ENCODE data around the gene NCBP3.

Gene NCBP3

GRCh38 chr17:3879591-3880417 is 33.8 kb upstream of the NCBP3 start:
- H3K4me3 ChIP-seq (ENCODE audit: low read depth, low read length): no peak overlapping the region
- no peak overlapping the region for H3K27ac ChIP-seq (ENCODE audit: low read depth, low read length)
- H3K4me1 ChIP-seq (ENCODE audit: control insufficient read depth, insufficient read depth, low read length): no peaks in the 10 kb centered on the region
- H3K9ac ChIP-seq (ENCODE audit: low read depth, low read length): no peak overlapping the region
- H3K9me3 ChIP-seq (ENCODE audit: control insufficient read depth, insufficient read depth, low read length): no peaks in the 10 kb centered on the region
- H3K27me3 ChIP-seq (ENCODE audit: control insufficient read depth, insufficient read depth, low read length): no peaks in the 10 kb centered on the region
- peaks cover 39% of the 10 kb centered on the region for H3K36me3 ChIP-seq (ENCODE audit: control insufficient read depth, insufficient read depth, low read length)

- peaks cover 34% of the 10 kb centered on the region for H3K36me3 ChIP-seq (ENCODE audit: control insufficient read depth, insufficient read depth, low read length)
- H3K27ac ChIP-seq (ENCODE audit: low read depth, low read length): no peak overlapping the region
Observed at GRCh38 chr17:3879186-3879585, 33.1 kb upstream of the NCBP3 start.

GRCh38 chr17:3877220-3877619 is 31.2 kb upstream of the NCBP3 start:
- Histone ChIP-seq H3K9ac (ENCODE audit: low read depth, low read length) (no peak overlapping the region), H3K27ac (ENCODE audit: low read depth, low read length) (no peak overlapping the region), H3K4me3 (ENCODE audit: low read depth, low read length) (no peak overlapping the region), H3K27me3 (ENCODE audit: control insufficient read depth, insufficient read depth, low read length) (no peaks in the 10 kb centered on the region), H3K4me1 (ENCODE audit: control insufficient read depth, insufficient read depth, low read length) (no peaks in the 10 kb centered on the region), H3K9me3 (ENCODE audit: control insufficient read depth, insufficient read depth, low read length) (no peaks in the 10 kb centered on the region), H3K36me3 (ENCODE audit: control insufficient read depth, insufficient read depth, low read length) (peaks cover 36% of the 10 kb centered on the region)

More at GRCh38 chr17:3879186-3879585, 33.1 kb upstream of the NCBP3 start:
- Histone ChIP-seq H3K9me3 (ENCODE audit: control insufficient read depth, insufficient read depth, low read length) (no peaks in the 10 kb centered on the region), H3K27me3 (ENCODE audit: control insufficient read depth, insufficient read depth, low read length) (no peaks in the 10 kb centered on the region), H3K9ac (ENCODE audit: low read depth, low read length) (no peak overlapping the region), H3K4me3 (ENCODE audit: low read depth, low read length) (no peak overlapping the region), H3K4me1 (ENCODE audit: control insufficient read depth, insufficient read depth, low read length) (no peaks in the 10 kb centered on the region)

- Histone ChIP-seq H3K27ac (ENCODE audit: low read depth, low read length) (no peak overlapping the region), H3K9ac (ENCODE audit: low read depth, low read length) (no peak overlapping the region), H3K36me3 (ENCODE audit: control insufficient read depth, insufficient read depth, low read length) (peaks cover 41% of the 10 kb centered on the region), H3K27me3 (ENCODE audit: control insufficient read depth, insufficient read depth, low read length) (no peaks in the 10 kb centered on the region), H3K4me3 (ENCODE audit: low read depth, low read length) (no peak overlapping the region), H3K9me3 (ENCODE audit: control insufficient read depth, insufficient read depth, low read length) (no peaks in the 10 kb centered on the region), H3K4me1 (ENCODE audit: control insufficient read depth, insufficient read depth, low read length) (no peaks in the 10 kb centered on the region)
Observed at GRCh38 chr17:3875317-3875716, 29.3 kb upstream of the NCBP3 start.

GRCh38 chr17:3873862-3874261 is 27.8 kb upstream of the NCBP3 start:
- Histone ChIP-seq H3K4me3 (ENCODE audit: low read depth, low read length) (no peak overlapping the region), H3K36me3 (ENCODE audit: control insufficient read depth, insufficient read depth, low read length) (peaks cover 41% of the 10 kb centered on the region), H3K27ac (ENCODE audit: low read depth, low read length) (no peak overlapping the region), H3K4me1 (ENCODE audit: control insufficient read depth, insufficient read depth, low read length) (no peaks in the 10 kb centered on the region), H3K9me3 (ENCODE audit: control insufficient read depth, insufficient read depth, low read length) (no peaks in the 10 kb centered on the region), H3K9ac (ENCODE audit: low read depth, low read length) (no peak overlapping the region), H3K27me3 (ENCODE audit: control insufficient read depth, insufficient read depth, low read length) (no peaks in the 10 kb centered on the region)

GRCh38 chr17:3870871-3871306 is 24.8 kb upstream of the NCBP3 start:
- Histone ChIP-seq H3K4me1 (ENCODE audit: control insufficient read depth, insufficient read depth, low read length) (no peaks in the 10 kb centered on the region), H3K27ac (ENCODE audit: low read depth, low read length) (no peak overlapping the region), H3K9ac (ENCODE audit: low read depth, low read length) (no peak overlapping the region), H3K9me3 (ENCODE audit: control insufficient read depth, insufficient read depth, low read length) (no peaks in the 10 kb centered on the region), H3K4me3 (ENCODE audit: low read depth, low read length) (no peak overlapping the region), H3K27me3 (ENCODE audit: control insufficient read depth, insufficient read depth, low read length) (no peaks in the 10 kb centered on the region), H3K36me3 (ENCODE audit: control insufficient read depth, insufficient read depth, low read length) (peaks cover 29% of the 10 kb centered on the region)

- H3K27ac ChIP-seq (ENCODE audit: low read depth, low read length): no peak overlapping the region
- H3K4me3 ChIP-seq (ENCODE audit: low read depth, low read length): no peak overlapping the region
- peaks cover 9% of the 10 kb centered on the region for H3K36me3 ChIP-seq (ENCODE audit: control insufficient read depth, insufficient read depth, low read length)
- no peaks in the 10 kb centered on the region for H3K9me3 ChIP-seq (ENCODE audit: control insufficient read depth, insufficient read depth, low read length)
- no peaks in the 10 kb centered on the region for H3K27me3 ChIP-seq (ENCODE audit: control insufficient read depth, insufficient read depth, low read length)
- H3K9ac ChIP-seq (ENCODE audit: low read depth, low read length): no peak overlapping the region
- no peaks in the 10 kb centered on the region for H3K4me1 ChIP-seq (ENCODE audit: control insufficient read depth, insufficient read depth, low read length)
Observed at GRCh38 chr17:3867606-3868005, 21.6 kb upstream of the NCBP3 start.

GRCh38 chr17:3867106-3867505 is 21.1 kb upstream of the NCBP3 start:
- Histone ChIP-seq H3K4me3 (ENCODE audit: low read depth, low read length) (no peak overlapping the region), H3K9me3 (ENCODE audit: control insufficient read depth, insufficient read depth, low read length) (no peaks in the 10 kb centered on the region), H3K27me3 (ENCODE audit: control insufficient read depth, insufficient read depth, low read length) (no peaks in the 10 kb centered on the region), H3K27ac (ENCODE audit: low read depth, low read length) (no peak overlapping the region), H3K9ac (ENCODE audit: low read depth, low read length) (no peak overlapping the region), H3K36me3 (ENCODE audit: control insufficient read depth, insufficient read depth, low read length) (peaks cover 4% of the 10 kb centered on the region), H3K4me1 (ENCODE audit: control insufficient read depth, insufficient read depth, low read length) (no peaks in the 10 kb centered on the region)

- H3K4me3 ChIP-seq (ENCODE audit: low read depth, low read length): no peak overlapping the region
- no peak overlapping the region for H3K9ac ChIP-seq (ENCODE audit: low read depth, low read length)
- peaks cover 5% of the 10 kb centered on the region for H3K36me3 ChIP-seq (ENCODE audit: control insufficient read depth, insufficient read depth, low read length)
- H3K27ac ChIP-seq (ENCODE audit: low read depth, low read length): no peak overlapping the region
- no peaks in the 10 kb centered on the region for H3K27me3 ChIP-seq (ENCODE audit: control insufficient read depth, insufficient read depth, low read length)
- no peaks in the 10 kb centered on the region for H3K4me1 ChIP-seq (ENCODE audit: control insufficient read depth, insufficient read depth, low read length)
- H3K9me3 ChIP-seq (ENCODE audit: control insufficient read depth, insufficient read depth, low read length): no peaks in the 10 kb centered on the region
Observed at GRCh38 chr17:3866276-3866675, 20.2 kb upstream of the NCBP3 start.

- H3K27ac ChIP-seq (ENCODE audit: low read depth, low read length): no peak overlapping the region
- H3K36me3 ChIP-seq (ENCODE audit: control insufficient read depth, insufficient read depth, low read length): peaks cover 13% of the 10 kb centered on the region
- H3K4me1 ChIP-seq (ENCODE audit: control insufficient read depth, insufficient read depth, low read length): no peaks in the 10 kb centered on the region
- no peak overlapping the region for H3K4me3 ChIP-seq (ENCODE audit: low read depth, low read length)
- H3K9ac ChIP-seq (ENCODE audit: low read depth, low read length): no peak overlapping the region
- H3K27me3 ChIP-seq (ENCODE audit: control insufficient read depth, insufficient read depth, low read length): no peaks in the 10 kb centered on the region
- no peaks in the 10 kb centered on the region for H3K9me3 ChIP-seq (ENCODE audit: control insufficient read depth, insufficient read depth, low read length)
Observed at GRCh38 chr17:3865176-3865575, 19.1 kb upstream of the NCBP3 start.

- Histone ChIP-seq H3K27me3 (ENCODE audit: control insufficient read depth, insufficient read depth, low read length) (no peaks in the 10 kb centered on the region), H3K27ac (ENCODE audit: low read depth, low read length) (no peak overlapping the region), H3K9ac (ENCODE audit: low read depth, low read length) (no peak overlapping the region), H3K36me3 (ENCODE audit: control insufficient read depth, insufficient read depth, low read length) (peaks cover 13% of the 10 kb centered on the region), H3K4me1 (ENCODE audit: control insufficient read depth, insufficient read depth, low read length) (no peaks in the 10 kb centered on the region), H3K9me3 (ENCODE audit: control insufficient read depth, insufficient read depth, low read length) (no peaks in the 10 kb centered on the region), H3K4me3 (ENCODE audit: low read depth, low read length) (no peak overlapping the region)
Observed at GRCh38 chr17:3864534-3864933, 18.5 kb upstream of the NCBP3 start.

Measured in HUES48 (cell line).